Hematopoietic multipotent progenitor cell treated with erythropoietin and hydrocortisone succinate and interleukin-3 and kit ligand, for 6 days (in vitro differentiated cells): ENCODE measurements around the gene SLC35F4.

Source experiments
- DNase-seq: peaks from one replicate; pipeline ENCODE4 v3.0.0-alpha.2; 2015

Gene SLC35F4

DNA sequence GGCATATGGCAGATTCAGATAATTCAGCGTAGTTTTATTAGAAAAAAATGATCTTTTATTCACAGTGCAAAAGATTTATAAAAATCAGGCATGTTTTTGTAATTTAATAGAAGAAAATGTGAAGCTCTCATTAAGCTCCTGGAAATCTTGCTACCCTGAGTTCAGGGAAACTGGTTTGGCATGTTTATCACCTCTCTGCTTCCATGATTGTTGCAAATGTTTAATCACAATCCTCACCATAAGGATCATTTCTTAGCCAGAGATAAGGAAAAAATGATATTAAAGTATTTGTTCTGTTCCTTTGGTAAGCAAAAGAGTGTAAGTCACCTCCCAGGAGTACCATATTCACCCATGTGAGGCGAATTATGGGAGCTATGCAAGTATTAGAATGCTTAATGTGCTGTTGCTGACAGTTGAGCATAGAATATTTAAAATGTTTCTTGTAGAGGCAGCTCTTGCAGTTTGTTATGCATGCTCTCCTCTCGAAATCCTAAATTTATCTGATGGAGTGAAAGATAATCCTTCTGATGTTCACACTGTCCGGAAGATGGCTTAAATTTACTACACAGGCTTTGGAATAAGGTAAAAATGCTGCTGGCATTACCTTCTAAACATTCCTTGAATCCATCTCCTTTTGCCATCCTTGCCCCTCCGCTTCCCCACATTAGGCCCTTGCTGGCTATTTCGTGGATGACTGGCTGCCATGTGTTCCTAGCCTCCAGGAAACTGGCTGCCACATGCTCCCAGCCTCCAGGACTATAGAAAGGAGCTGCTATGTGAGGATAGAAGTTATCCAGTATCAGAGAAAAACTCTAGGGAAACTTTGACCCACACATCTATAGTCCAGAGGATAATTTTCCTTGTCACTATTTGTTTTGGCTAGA lies 256.5 kb downstream of the SLC35F4 start:
- no peak for DNase-seq

DNA sequence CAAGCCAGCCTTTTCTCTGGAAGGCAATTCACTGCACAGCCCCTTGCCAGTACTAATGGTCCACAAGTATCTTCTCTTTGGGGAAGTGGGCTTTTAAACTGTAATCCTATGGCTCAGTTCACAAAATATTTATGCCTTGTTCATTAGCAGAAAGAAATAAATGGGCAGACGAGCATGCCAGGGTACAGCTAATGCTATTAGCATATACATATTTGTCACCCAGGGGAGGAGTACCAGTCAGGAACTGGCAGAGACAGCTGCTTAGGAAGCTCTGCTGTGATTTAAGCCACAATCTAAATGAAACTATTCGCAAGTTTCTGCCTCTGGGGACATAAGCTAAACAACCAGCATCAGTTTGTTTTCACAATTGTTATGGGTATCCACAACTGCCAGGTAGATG lies 258.8 kb downstream of the SLC35F4 start:
- no peak for DNase-seq

DNA sequence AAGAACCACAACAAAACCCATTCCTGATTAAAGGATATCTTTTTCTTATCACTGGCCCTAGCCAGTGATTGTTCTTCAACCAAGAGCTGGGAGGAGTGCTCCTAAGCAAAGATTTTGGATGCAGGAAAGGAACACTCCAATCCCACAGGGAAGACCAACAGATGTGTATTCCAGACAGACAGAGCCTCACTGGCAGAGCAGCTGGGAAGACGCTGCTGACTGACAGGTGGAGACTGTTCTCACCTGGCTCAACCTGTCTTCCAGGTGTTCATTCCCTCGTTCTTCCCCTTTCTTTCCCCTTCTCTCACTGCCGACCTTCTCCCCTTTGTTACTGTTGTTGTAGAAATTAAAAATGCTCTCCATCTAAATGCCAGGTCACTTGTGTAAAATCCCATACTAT lies 282.5 kb downstream of the SLC35F4 start:
- no peak for DNase-seq

DNA sequence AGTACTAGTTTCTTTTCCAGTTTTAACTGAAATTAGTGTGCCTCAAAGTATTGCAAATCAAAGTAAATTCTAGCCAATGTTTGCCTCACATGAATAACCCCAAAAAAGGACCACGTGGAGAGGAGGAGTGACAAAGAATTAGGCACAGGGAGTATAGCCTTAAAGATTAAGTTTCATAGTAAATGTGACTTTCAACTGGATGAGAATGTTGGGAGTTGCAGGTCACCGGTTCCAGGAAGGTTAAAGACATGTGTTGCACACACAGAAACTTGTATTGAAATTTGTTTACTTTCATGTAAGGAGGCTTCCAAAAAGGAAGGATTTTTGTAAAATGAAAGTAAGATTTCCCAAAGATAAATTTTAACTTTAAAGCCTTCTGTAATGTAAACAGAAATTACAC lies 283.1 kb downstream of the SLC35F4 start:
- DNase-seq, result no peak

DNA sequence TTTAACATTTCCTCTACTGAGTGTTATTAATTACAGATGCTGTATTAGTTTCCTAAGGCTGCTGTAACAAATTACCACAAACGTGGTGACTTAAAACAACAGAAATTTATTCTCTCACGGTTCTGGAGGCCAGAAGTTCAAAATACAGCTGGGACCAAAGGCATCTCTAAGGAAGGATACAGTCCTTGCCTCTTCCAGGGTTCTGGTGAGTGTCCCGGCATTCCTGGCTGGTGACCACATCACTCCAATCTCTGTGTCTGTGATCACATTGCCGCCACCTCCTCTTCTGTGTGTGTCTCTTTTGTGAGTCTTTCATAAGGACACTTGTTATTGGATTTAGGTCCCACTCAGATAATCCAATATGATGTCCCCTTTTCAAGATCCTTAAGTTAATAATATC lies 287.1 kb downstream of the SLC35F4 start:
- no peak for DNase-seq

DNA sequence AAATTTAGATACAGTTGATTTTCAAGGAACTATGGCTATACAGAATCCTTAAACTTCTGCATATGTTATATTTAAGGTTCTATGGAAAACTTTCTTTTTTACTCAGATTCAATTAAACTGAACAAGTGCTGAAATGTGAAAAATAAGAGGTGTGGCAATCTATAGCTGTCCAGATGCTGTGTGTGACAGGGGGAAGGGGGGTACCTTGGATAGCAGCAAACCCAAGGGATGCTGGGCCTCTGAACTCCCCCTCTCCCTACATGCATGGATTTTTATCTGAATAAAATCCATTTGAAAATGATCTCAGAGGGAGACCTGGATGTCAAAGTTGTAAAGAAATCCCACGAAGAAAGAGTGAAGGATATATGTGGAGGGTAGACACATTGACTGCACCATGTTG lies 289.4 kb downstream of the SLC35F4 start:
- no peak for DNase-seq

DNA sequence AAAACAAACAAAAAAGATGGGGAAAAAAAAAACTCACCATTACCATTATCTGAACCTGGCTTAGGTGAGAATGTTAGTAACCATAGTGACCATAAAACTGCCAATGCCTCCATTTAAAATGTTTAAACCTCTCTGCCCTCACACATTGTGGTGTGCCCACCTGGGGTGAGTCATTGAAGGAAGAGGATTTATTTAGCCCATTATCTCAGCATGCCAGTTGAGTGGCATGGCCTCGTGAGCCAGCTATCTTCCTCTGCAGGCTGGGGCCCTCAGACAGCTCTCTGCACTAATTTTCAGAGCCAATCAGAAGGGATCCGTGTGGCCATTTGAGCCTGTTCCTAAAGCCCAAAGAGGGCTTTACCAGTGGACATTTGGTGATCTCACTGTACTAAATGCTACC lies 290.4 kb downstream of the SLC35F4 start:
- no peak for DNase-seq

DNA sequence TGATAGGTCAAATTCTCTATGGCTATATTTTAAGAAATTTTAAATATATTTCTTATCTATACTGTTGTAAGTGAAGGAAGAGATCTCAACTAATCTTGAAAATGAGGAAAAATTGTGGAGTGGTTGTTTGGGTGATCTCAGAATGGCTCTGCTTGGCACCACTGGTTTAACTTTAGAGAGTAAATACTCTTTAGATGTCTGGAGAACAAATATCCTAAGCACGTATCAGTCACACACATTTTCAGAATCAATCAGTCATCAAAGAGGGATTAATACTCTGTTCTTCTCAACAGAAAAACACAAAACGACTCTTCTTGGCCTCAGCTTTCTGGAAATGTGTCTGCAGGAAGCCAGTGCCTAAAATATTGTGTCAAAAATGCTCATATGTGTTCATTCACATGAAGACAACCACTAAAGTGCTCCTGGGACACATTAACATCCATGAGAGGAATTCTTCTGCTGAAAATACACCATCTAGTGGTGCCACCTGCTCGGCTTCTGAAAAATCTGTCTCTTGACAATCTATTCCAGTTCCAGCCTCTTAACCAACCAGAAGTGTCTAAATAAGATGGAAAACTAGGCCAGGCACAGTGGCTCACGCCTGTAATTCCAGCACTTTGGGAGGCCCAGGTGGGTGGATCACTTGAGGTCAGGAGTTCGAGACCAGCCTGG lies 291.1 kb downstream of the SLC35F4 start:
- no peak for DNase-seq

DNA sequence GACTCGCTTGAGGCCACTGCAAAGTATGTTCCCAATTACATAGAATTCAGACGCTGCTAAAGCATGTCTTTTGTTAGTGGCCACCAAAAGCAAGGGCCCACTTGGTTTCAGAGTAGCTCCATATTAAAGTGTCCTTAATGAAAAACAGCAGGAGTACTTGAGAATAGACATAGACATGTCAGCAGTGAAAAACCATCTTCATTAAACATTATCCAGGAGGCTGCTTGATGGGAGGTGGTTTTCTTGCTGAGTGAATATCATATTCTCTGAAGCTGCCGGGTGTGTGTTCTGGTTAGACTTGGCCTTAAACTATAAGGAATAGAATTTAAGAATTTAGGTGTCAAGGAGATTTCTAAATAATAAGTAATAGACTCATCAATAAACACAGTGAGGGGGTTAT lies 292.7 kb downstream of the SLC35F4 start:
- no peak for DNase-seq

DNA sequence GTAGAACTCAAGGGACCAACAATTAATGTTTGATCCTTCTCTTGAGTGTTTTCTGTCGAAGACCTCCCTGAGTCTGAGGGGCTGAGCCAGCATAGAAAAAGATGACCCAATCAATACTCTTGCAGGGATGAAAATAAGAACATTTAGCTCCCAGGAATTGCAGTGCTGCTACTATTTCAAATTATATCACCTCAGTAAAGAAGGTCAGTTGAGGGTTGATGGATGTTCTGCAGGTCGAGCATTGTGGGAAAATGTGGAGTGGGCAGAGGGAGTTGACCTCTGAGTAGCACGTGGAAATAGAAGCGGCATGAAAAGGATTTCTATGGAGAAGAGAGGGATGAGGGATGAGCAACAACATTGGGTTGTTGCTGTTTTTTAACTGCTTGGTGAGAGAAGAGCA lies 297.3 kb downstream of the SLC35F4 start:
- DNase-seq, result no peak

DNA sequence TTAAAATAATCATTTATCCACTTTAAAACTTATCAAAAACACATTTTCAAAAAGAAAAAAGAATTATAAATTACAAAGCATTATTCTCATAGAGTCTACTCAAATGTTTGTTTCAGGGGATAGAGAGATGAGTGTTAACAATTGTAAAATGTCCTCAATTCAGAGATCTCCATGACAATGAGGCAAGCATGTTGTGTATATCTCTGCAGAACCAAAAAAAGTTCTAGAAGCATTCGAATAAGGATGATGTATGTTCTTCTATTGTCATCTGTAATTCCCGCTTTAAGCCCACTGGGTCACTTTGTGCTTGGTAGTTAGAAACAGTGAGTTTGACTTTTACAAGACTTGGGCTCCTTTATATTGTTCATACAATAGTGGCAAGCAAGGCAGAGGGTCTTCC lies 298.7 kb downstream of the SLC35F4 start:
- no peak for DNase-seq

DNA sequence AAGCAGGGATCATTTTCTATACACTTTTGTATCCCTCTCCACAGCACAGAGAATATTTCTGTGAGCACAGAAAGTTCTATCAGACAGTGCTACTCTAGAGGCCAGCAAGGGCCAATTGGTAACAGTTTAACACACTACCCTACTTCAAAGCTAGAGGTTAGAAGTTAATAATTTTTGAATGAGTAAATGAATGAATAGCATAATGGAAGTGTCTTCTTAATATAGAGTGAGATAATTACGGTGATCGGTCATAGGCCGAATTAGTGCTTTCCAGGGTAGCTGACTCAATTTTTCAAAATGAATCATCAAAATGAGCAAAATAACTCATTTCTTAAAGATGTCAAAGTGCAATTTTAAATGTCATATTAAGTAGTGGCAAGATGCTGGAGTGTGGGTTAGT lies 305.2 kb downstream of the SLC35F4 start:
- no peak for DNase-seq

DNA sequence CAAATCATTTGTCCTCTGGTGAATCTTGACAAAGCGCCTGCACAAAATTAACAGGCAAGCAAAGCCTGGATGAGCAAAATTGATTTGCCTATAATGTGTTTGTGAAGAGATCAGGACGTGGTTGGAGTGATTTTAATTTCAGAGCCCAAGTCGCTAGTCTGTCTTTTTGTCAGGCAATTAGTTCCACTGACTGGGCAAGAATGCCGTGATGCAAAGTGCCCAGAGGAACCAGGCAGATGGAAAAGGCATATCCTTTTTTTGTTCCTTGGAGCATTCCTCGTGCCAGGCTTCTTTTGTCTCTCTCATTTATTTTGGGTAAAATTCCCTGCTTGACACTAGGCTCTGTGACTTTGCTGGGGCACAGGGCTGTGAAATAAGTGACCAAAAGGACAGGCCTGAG lies 306.3 kb downstream of the SLC35F4 start:
- no peak for DNase-seq

DNA sequence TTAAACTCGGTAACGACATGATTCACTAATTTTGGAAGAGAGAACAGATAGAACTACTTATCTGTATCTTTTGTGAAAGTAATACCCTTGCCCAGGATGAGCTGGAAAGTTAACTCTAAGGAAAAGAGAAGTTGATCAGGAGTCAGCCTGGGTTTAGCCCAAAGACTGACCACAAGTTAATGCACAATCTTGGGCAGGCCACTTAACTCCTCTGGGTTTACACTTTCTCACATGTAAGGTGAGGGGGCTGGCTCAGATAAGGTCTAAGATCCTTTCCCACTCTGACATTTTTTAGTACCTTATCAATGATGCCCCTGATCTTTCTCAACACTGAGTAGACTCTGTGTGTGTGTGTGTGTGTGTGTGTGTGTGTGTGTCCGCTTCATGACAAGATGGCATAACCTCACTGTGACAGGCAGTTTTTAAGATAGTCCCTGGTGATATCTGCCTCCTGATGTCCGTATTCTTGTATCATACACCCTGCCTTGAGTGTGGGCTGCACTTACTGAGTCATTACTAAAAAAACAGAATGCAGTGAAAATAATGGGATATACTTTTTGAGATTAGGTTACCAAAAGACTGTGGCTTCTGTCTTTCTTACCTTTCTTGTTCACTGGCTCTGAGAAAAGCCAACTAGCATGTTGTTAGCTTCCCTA lies 316.0 kb downstream of the SLC35F4 start:
- no peak for DNase-seq

DNA sequence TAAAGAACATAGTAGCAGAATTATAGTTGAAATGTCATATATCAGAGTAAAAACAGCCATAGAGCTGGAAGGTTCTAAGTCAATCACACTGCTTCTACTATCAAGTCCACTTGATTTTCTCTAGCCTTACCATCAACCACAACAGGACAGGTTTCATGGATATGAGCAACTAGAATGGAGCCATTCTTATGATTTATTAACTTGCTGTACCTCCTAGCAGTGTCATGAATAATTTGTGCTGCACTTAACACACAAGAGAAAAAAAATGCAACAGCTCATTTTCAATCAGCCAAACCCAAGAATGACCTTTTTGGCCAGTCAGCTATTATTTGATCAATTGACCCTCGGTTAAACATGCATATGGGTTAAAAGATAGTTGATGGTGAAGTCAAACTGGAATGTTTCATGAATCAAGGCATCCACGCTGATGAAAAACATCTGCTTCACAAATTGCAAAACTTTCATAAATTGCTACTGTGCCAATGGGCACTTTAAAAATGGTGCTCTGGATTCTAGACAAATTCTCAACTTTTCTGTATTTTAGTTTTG lies 316.8 kb downstream of the SLC35F4 start:
- DNase-seq, result no peak

DNA sequence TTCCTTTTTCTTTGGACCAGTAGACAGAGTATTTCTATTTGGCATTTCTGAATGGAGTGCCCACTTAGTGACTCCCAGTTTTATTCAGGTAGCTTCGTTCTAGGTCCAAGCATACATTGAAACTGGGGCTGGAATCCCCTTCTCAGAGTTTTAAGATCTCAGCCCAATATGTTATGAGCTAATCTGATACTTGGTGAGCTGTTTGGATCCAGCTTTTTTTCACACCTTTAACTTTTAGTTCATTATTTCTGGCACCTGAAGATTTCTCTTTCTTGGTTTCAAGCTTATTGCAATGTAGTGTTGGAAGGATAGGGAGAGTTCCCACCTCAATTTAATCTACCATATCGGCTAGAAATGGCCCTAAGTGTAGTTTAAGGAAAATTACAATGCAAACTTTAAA lies 318.8 kb downstream of the SLC35F4 start:
- DNase-seq, result no peak

DNA sequence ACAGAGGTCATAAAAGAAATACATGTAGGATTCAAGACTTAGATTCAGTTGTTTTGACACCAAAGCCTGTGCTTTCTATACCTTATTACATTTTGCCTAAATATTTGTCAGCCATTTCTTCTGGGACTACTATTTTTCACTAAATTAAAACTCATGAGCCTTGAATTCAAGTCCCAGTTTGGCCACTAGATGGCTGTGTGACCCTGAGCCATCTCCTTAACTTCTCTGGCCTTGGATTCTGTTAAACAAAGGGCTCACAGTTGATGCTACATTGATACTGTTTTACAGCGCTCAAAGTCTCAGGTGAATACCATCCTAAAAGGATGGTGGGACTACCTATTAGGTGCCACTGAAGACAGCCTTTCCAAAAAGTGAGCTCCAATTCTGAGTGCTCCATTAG lies 332.7 kb downstream of the SLC35F4 start:
- peak; percentile 50 for DNase-seq

DNA sequence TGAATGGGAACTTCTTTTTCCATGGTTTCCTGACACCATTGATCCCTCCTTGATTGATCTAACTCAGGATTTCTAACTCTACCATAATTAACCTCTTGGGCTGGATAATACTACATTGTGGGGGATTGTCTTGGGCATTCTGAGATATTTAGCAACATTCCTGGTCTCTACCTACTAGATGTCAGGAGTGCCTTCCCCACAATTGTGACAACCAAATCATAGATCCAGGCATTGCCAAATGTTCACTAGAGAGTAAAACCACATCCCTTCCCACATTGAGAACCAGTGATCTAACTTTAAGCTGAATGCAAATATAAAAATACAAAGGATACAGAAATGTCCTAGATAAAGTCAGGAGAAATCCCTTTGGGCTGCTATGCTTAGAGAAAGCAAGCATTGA lies 335.3 kb downstream of the SLC35F4 start:
- no peak for DNase-seq

DNA sequence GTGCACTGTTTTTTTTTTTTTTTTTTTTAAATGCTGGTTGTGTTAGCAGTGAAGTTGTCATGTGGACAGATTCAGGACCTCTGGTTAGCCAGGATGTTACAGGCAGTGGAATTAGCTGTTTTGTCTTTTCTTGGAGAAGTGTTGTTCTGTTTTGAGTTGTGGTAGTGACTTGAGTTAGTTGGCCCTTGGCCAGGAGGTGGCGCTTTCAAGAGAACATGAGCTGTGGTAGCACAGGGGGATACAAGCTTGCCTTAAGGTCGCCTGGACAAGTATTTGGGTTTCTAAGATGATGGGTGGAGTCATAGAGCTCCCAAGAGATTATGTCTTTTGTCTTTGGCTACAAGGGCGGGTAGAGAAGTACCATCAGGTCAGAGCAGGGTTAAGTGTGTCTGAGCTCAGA lies 338.9 kb downstream of the SLC35F4 start:
- DNase-seq, result peak; percentile 3

DNA sequence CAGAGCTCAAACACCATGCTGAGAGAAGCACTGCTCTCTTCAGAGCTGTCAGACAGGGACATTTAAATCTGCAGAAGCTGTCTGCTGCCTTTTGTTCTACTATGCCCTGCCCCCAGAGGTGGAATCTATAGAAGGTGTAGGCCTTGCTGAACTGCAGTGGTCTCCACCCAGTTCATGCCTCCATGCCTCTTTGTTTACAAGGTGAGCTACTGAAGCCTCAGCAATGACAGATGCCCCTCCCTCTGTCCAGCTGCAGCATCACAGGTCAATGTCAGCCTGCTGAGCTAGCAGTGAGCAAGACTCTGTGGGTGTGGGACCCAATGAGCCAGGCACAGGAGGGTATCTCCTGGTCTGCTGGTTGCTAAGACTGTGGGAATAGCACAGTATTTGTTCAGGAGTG lies 346.8 kb downstream of the SLC35F4 start:
- no peak for DNase-seq
